RWPE2 (cell line): ENCODE measurements around the gene ARL14.
A peak's percentile ranks its signal among the peaks of the same experiment; 100 is the strongest.

ENCODE experiments used
- ATAC-seq: fragments of 200-7000 bp; cut with Tn5 transposase; 3 replicates; pipeline ENCODE4 v1.9.1; 2021; ENCODE audit warnings: low read depth
- DNase-seq: peaks from one replicate; pipeline ENCODE4 v3.0.0-alpha.2; 2020; ENCODE audit warnings: low spot score
- H3K27ac ChIP-seq: fragments of 450-650 bp; 2 replicates; pipeline ENCODE4 v1.5.1; 2017; ENCODE audit warnings: mild to moderate bottlenecking; ENCODE audit not compliant: poor library complexity, severe bottlenecking
- H3K27me3 ChIP-seq: fragments of 250-450 bp; sonication (Bioruptor Pico); 2 replicates; pipeline ENCODE4 v1.5.1; 2021; ENCODE audit warnings: mild to moderate bottlenecking, moderate library complexity; ENCODE audit not compliant: insufficient read depth, poor library complexity, severe bottlenecking
- H3K36me3 ChIP-seq: fragments of 250-450 bp; sonication (Bioruptor Pico); 2 replicates; pipeline ENCODE4 v1.5.1; 2020; ENCODE audit warnings: low read depth, mild to moderate bottlenecking, moderate library complexity
- H3K4me1 ChIP-seq: fragments of 250-450 bp; sonication (Bioruptor Pico); 2 replicates; pipeline ENCODE4 v1.5.1; 2021; ENCODE audit warnings: mild to moderate bottlenecking, moderate library complexity; ENCODE audit not compliant: insufficient read depth, poor library complexity, severe bottlenecking
- H3K4me3 ChIP-seq: fragments of 250-450 bp; sonication (Bioruptor Pico); 2 replicates; pipeline ENCODE4 v1.5.1; 2021; ENCODE audit warnings: mild to moderate bottlenecking, moderate library complexity; ENCODE audit not compliant: severe bottlenecking
- H3K9me3 ChIP-seq: fragments of 250-450 bp; sonication (Bioruptor Pico); 2 replicates; pipeline ENCODE4 v1.5.1; 2021; ENCODE audit warnings: mild to moderate bottlenecking, moderate library complexity; ENCODE audit not compliant: severe bottlenecking
- TF ChIP-seq, protein P1 (sequence below): fragments of 450-650 bp; IDR thresholded peaks from one replicate; pipeline ENCODE4 v1.5.1; 2017; ENCODE audit warnings: mild to moderate bottlenecking, moderate library complexity; ENCODE audit not compliant: poor library complexity, severe bottlenecking

Gene ARL14

GRCh38 chr3:160648701-160649100 lies 28.3 kb upstream of the ARL14 start:
- Histone ChIP-seq H3K4me1 (no peaks in the 10 kb centered on the region), H3K36me3 (no peaks in the 10 kb centered on the region), H3K27me3 (no peaks in the 10 kb centered on the region), H3K4me3 (no peak overlapping the region), H3K9me3 (no peaks in the 10 kb centered on the region), H3K27ac (no peak overlapping the region)
- TF ChIP-seq, protein P1, sequence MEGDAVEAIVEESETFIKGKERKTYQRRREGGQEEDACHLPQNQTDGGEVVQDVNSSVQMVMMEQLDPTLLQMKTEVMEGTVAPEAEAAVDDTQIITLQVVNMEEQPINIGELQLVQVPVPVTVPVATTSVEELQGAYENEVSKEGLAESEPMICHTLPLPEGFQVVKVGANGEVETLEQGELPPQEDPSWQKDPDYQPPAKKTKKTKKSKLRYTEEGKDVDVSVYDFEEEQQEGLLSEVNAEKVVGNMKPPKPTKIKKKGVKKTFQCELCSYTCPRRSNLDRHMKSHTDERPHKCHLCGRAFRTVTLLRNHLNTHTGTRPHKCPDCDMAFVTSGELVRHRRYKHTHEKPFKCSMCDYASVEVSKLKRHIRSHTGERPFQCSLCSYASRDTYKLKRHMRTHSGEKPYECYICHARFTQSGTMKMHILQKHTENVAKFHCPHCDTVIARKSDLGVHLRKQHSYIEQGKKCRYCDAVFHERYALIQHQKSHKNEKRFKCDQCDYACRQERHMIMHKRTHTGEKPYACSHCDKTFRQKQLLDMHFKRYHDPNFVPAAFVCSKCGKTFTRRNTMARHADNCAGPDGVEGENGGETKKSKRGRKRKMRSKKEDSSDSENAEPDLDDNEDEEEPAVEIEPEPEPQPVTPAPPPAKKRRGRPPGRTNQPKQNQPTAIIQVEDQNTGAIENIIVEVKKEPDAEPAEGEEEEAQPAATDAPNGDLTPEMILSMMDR, result no peak
- peak; percentile 25; the same call in 1 of the 3 replicates for ATAC-seq
- no peak for DNase-seq

DNA sequence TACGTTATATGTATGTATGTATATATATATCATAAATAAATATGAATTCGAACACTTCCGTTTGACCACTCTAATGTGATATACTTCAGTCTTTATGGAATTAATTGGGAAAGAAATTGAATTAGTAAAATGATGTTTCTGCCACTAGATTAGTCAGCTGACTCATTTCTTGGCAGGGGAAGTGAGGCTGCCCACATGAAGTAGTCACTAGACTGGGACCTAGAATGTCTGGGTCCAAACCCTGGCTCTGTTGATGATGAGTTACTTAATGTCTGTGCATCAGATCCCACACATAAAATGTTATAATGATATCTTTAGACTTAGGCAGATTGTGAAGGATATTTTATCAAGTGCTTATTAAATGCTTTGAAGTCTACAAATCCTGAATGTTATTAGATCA lies 27.4 kb upstream of the ARL14 start:
- no peaks in the 10 kb centered on the region for H3K9me3 ChIP-seq
- H3K27ac ChIP-seq, result no peak overlapping the region
- no peak for ATAC-seq
- H3K36me3 ChIP-seq, result no peaks in the 10 kb centered on the region
- no peaks in the 10 kb centered on the region for H3K4me1 ChIP-seq
- no peaks in the 10 kb centered on the region for H3K27me3 ChIP-seq
- no peak for DNase-seq
- no peak overlapping the region for H3K4me3 ChIP-seq
- TF ChIP-seq, protein P1, result no peak

- no peaks in the 10 kb centered on the region for H3K27me3 ChIP-seq
- no peaks in the 10 kb centered on the region for H3K4me1 ChIP-seq
- ATAC-seq (peak; percentile 69), DNase-seq (no peak)
- H3K4me3 ChIP-seq, result no peak overlapping the region
- no peak overlapping the region for H3K27ac ChIP-seq
- TF ChIP-seq, protein P1, result peak; percentile 43
- H3K9me3 ChIP-seq, result no peaks in the 10 kb centered on the region
- no peaks in the 10 kb centered on the region for H3K36me3 ChIP-seq
Observed at GRCh38 chr3:160653512-160653911, 23.4 kb upstream of the ARL14 start.

DNA sequence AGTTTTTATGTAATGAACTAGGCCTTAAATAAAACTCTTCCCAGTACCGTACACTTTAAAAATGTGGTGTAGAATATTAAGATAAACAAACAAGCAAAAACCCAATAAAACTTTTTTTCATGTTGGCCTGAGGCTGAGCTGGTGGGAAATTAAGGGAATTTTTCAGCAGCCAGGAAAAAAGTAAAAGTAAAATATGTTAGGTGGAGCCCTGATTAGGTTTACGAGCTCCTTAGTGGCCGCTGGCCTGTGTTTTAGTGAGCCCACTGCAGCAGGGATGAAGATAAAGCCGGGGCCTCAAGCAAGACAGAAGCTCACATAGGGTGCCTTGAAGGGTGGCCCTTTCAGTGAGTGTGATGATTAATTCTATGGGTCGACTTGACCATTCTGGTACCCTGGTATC lies 16.1 kb upstream of the ARL14 start:
- Histone ChIP-seq H3K36me3 (no peaks in the 10 kb centered on the region), H3K27ac (no peak overlapping the region), H3K9me3 (no peaks in the 10 kb centered on the region), H3K4me1 (peaks cover 3% of the 10 kb centered on the region), H3K4me3 (no peak overlapping the region), H3K27me3 (no peaks in the 10 kb centered on the region)
- no peak for DNase-seq
- TF ChIP-seq, protein P1, result no peak
- ATAC-seq, result no peak

GRCh38 chr3:160661660-160662059 lies 15.3 kb upstream of the ARL14 start:
- no peaks in the 10 kb centered on the region for H3K9me3 ChIP-seq
- TF ChIP-seq, protein P1, result no peak

More at GRCh38 chr3:160661660-160662059, 15.3 kb upstream of the ARL14 start:
- ATAC-seq (no peak), DNase-seq (no peak)
- Histone ChIP-seq H3K27ac (no peak overlapping the region), H3K36me3 (no peaks in the 10 kb centered on the region), H3K27me3 (no peaks in the 10 kb centered on the region), H3K4me3 (no peak overlapping the region), H3K4me1 (peaks cover 11% of the 10 kb centered on the region)
